Ovary (tissue), 3 donors: ENCODE data around the gene COMP.

ENCODE experiments used
- CTCF ChIP-seq, 3 donors: fragments of 450-650 bp in 2 of 3; fragments of 200-600 bp in 1 of 3; IDR thresholded peaks; one replicate each; pipeline versions ENCODE4 v1.5.1 to v1.8.0; 2016 to 2022; ENCODE audit warnings: antibody characterized with exemption in 3 of 3, mild to moderate bottlenecking in 1 of 3
- EP300 ChIP-seq: sonication (generic); formaldehyde crosslinking; IDR thresholded peaks from one replicate; pipeline ENCODE4 v1.6.1; 2017; ENCODE audit warnings: antibody characterized with exemption
- donor health status: DM: no; HTN: no; CAD: no.

- TF ChIP-seq EP300 (no peak), CTCF (IDR thresholded peaks at IDR 0.05) (no peak)
Measured at GRCh38 chr19:18803550-18804138, 12.5 kb upstream of the COMP start.
